PC-3 (cell line): Measurements from ENCODE around the gene KSR2. TPM values are rescaled to one million over a fixed set of nuclear protein-coding genes. Genes with fewer than 3 reads are reported as not detected.

Experiments
- ATAC-seq: fragments of 200-7000 bp; cut with Tn5 transposase; 2 replicates; pipeline ENCODE4 v1.9.1; 2020; ENCODE audit warnings: mild to moderate bottlenecking, moderate library complexity
- BruUV-seq: library from RNA; stranded (reverse); fragments of 400-500 nt; replicated peaks from 2 replicates; lab custom pipeline; 2021; lab: Mats Ljungman, UMichigan
- CTCF ChIA-PET: fragments of 300-600 bp; sonication (Branson Sonifier 250); formaldehyde crosslinking; loops from one replicate; lab custom pipeline; 2022; ENCODE audit warnings: antibody characterized with exemption; lab: Charles Lee
- POLR2A ChIA-PET: fragments of 300-600 bp; sonication (Branson Sonifier 250); formaldehyde crosslinking; loops from one replicate; lab custom pipeline; 2022; ENCODE audit warnings: antibody characterized with exemption; ENCODE audit not compliant: unreplicated experiment; lab: Charles Lee
- DNase-seq: peaks from one replicate; pipeline ENCODE4 v3.0.0-alpha.2; 2015
- H2AFZ ChIP-seq: fragments of 300-600 bp; sonication (generic); 2 replicates; pipeline ENCODE4 v1.6.0; 2016; ENCODE audit warnings: antibody characterized with exemption, low read length
- H3F3A ChIP-seq: fragments of 300-600 bp; sonication (generic); one replicate; pipeline ENCODE4 v1.6.0; 2017; ENCODE audit warnings: antibody characterized with exemption, low read length, control low read depth, mild to moderate bottlenecking; ENCODE audit not compliant: unreplicated experiment
- H3K27ac ChIP-seq: fragments of 300-600 bp; sonication (generic); 2 replicates; pipeline ENCODE4 v1.5.1; 2016; ENCODE audit warnings: mild to moderate bottlenecking, low read length
- H3K27me3 ChIP-seq: fragments of 300-600 bp; sonication (generic); 2 replicates; pipeline ENCODE4 v1.6.1; 2016; ENCODE audit warnings: low read length, mixed read lengths
- H3K36me3 ChIP-seq: fragments of 300-600 bp; sonication (generic); 2 replicates; pipeline ENCODE4 v1.6.1; 2016; ENCODE audit warnings: low read depth, mixed run types, low read length, mixed read lengths
- H3K4me1 ChIP-seq: fragments of 300-600 bp; sonication (generic); 2 replicates; pipeline ENCODE4 v1.5.1; 2016; ENCODE audit warnings: low read length; ENCODE audit not compliant: insufficient read depth
- H3K4me2 ChIP-seq: fragments of 300-600 bp; sonication (generic); 2 replicates; pipeline ENCODE4 v1.6.0; 2016; ENCODE audit warnings: low read length
- H3K4me3 ChIP-seq: fragments of 300-600 bp; sonication (generic); 2 replicates; pipeline ENCODE4 v1.5.1; 2016; ENCODE audit warnings: mild to moderate bottlenecking, low read length, mixed read lengths
- H3K79me2 ChIP-seq: fragments of 300-600 bp; sonication (generic); 2 replicates; pipeline ENCODE4 v1.6.1; 2017; ENCODE audit warnings: low read length, mixed read lengths
- H3K9ac ChIP-seq: fragments of 300-600 bp; sonication (generic); 2 replicates; pipeline ENCODE4 v1.6.0; 2016; ENCODE audit warnings: mild to moderate bottlenecking, low read length
- H3K9me2 ChIP-seq: fragments of 300-600 bp; sonication (generic); replicated peaks from 2 replicates; pipeline ENCODE4 v1.6.1; 2016; ENCODE audit warnings: mixed run types, low read length, mixed read lengths
- H3K9me3 ChIP-seq: fragments of 300-600 bp; sonication (generic); 2 replicates; pipeline ENCODE4 v1.6.1; 2016; ENCODE audit warnings: low read length, mixed read lengths
- H4K20me1 ChIP-seq: fragments of 300-600 bp; sonication (generic); 2 replicates; pipeline ENCODE4 v1.6.1; 2016; ENCODE audit warnings: low read length, mixed read lengths
- CTCF ChIP-seq: fragments of 300-600 bp; sonication (generic); conservative IDR thresholded peaks from 2 replicates; pipeline ENCODE4 v1.5.1; 2017; ENCODE audit warnings: antibody characterized with exemption, low read depth, mild to moderate bottlenecking, low read length
- EZH2 ChIP-seq: fragments of 300-600 bp; sonication (generic); IDR thresholded peaks from one replicate; pipeline ENCODE4 v1.6.1; 2017; ENCODE audit warnings: antibody characterized with exemption, mild to moderate bottlenecking, low read length; ENCODE audit not compliant: unreplicated experiment
- EZH2phosphoT487 ChIP-seq: fragments of 300-600 bp; sonication (generic); IDR thresholded peaks from 2 replicates; pipeline ENCODE4 v1.6.1; 2018; ENCODE audit warnings: mild to moderate bottlenecking, antibody characterized with exemption, low read length, borderline replicate concordance
- intact Hi-C: fragments of 100-400 bp; cut with micrococcal nuclease; formaldehyde crosslinking; loops from 2 replicates; pipeline ENCODE4 v1.9.0; 2023
- total RNA-seq: library from RNA; depleted of rRNA; stranded (reverse); fragments of >200 nt; gene quantifications from 2 replicates; pipeline ENCODE4 v1.2.3, GENCODE V29; 2014

Gene KSR2
- total RNA-seq, 1 experiment from 2014 or later: 0.80 TPM

GRCh38 chr12:117921929-117922777 lies 46.6 kb downstream of the KSR2 start:
- POLR2A ChIA-PET: no interaction called here
- no peaks in the 10 kb centered on the region for H3K9me2 ChIP-seq
- no peak overlapping the region for H3K4me2 ChIP-seq
- no peak for ATAC-seq
- H3K36me3 ChIP-seq: no peaks in the 10 kb centered on the region
- no peak overlapping the region for H3K9ac ChIP-seq
- H3K9me3 ChIP-seq: no peaks in the 10 kb centered on the region
- H3F3A ChIP-seq: no peaks in the 10 kb centered on the region
- CTCF ChIA-PET: no interaction called here
- intact Hi-C loops: no loop called here
- no peak overlapping the region for H2AFZ ChIP-seq
- DNase-seq: no peak
- H3K79me2 ChIP-seq: no peaks in the 10 kb centered on the region
- H3K27me3 ChIP-seq: no peaks in the 10 kb centered on the region
- H3K4me1 ChIP-seq: no peaks in the 10 kb centered on the region
- no peak overlapping the region for H3K27ac ChIP-seq
- no peak overlapping the region for H3K4me3 ChIP-seq
- H4K20me1 ChIP-seq: no peaks in the 10 kb centered on the region
- TF ChIP-seq EZH2 (no peak), EZH2phosphoT487 (no peak), CTCF (no peak)
- no TSS peak for BruUV-seq

- no peaks in the 10 kb centered on the region for H3K4me1 ChIP-seq
- H3K79me2 ChIP-seq: no peaks in the 10 kb centered on the region
- no peaks in the 10 kb centered on the region for H4K20me1 ChIP-seq
- H3K9me2 ChIP-seq: no peaks in the 10 kb centered on the region
- no peaks in the 10 kb centered on the region for H3K36me3 ChIP-seq
- POLR2A ChIA-PET: no interaction called here
- H3F3A ChIP-seq: no peaks in the 10 kb centered on the region
- intact Hi-C loops: no loop called here
- no peaks in the 10 kb centered on the region for H3K27me3 ChIP-seq
- no peak overlapping the region for H3K4me2 ChIP-seq
- H2AFZ ChIP-seq: no peak overlapping the region
- no peaks in the 10 kb centered on the region for H3K9me3 ChIP-seq
- ATAC-seq: no peak
- BruUV-seq: no TSS peak
- CTCF ChIA-PET: no interaction called here
- H3K27ac ChIP-seq: no peak overlapping the region
- H3K9ac ChIP-seq: no peak overlapping the region
- TF ChIP-seq CTCF (no peak), EZH2phosphoT487 (no peak), EZH2 (no peak)
- DNase-seq: no peak
- H3K4me3 ChIP-seq: no peak overlapping the region
Observed at GRCh38 chr12:117919479-117919878, 49.3 kb downstream of the KSR2 start.

- CTCF ChIA-PET: no interaction called here
- ATAC-seq: no peak
Observed at GRCh38 chr12:117914686-117915085, 54.1 kb downstream of the KSR2 start.

More at GRCh38 chr12:117914686-117915085, 54.1 kb downstream of the KSR2 start:
- Histone ChIP-seq H3K36me3 (no peaks in the 10 kb centered on the region), H3K4me2 (no peak overlapping the region), H3K4me1 (no peaks in the 10 kb centered on the region), H3K9ac (no peak overlapping the region), H3K79me2 (no peaks in the 10 kb centered on the region), H3K9me3 (0 out of 2 replicates have a peak, but pooled peaks cover 4% of the 10 kb centered on the region), H3K27me3 (no peaks in the 10 kb centered on the region), H3F3A (no peaks in the 10 kb centered on the region), H3K9me2 (no peaks in the 10 kb centered on the region), H3K4me3 (no peak overlapping the region), H3K27ac (no peak overlapping the region), H2AFZ (no peak overlapping the region), H4K20me1 (no peaks in the 10 kb centered on the region)
- BruUV-seq: no TSS peak
- no peak for DNase-seq
- intact Hi-C loops: no loop called here
- no peak for TF ChIP-seq EZH2
- TF ChIP-seq EZH2phosphoT487: no peak
- no peak for TF ChIP-seq CTCF
- POLR2A ChIA-PET: no interaction called here
